GM21825 (cell line): Measurements from ENCODE around the gene EFR3B.
A peak's percentile ranks its signal among the peaks of the same experiment; 100 is the strongest.
"Not testable (repeated sequence)": the region's sequence is repeated elsewhere in the genome, so short reads cannot be mapped to it uniquely, and the experiment has no call there.

Experiments
- ATAC-seq: cut with Tn5 transposase; IDR thresholded peaks from one replicate; pipeline ENCODE4 v1.9.1; 2021; ENCODE audit warnings: mild to moderate bottlenecking, moderate library complexity; ENCODE audit not compliant: unreplicated experiment

Gene EFR3B, protein sequence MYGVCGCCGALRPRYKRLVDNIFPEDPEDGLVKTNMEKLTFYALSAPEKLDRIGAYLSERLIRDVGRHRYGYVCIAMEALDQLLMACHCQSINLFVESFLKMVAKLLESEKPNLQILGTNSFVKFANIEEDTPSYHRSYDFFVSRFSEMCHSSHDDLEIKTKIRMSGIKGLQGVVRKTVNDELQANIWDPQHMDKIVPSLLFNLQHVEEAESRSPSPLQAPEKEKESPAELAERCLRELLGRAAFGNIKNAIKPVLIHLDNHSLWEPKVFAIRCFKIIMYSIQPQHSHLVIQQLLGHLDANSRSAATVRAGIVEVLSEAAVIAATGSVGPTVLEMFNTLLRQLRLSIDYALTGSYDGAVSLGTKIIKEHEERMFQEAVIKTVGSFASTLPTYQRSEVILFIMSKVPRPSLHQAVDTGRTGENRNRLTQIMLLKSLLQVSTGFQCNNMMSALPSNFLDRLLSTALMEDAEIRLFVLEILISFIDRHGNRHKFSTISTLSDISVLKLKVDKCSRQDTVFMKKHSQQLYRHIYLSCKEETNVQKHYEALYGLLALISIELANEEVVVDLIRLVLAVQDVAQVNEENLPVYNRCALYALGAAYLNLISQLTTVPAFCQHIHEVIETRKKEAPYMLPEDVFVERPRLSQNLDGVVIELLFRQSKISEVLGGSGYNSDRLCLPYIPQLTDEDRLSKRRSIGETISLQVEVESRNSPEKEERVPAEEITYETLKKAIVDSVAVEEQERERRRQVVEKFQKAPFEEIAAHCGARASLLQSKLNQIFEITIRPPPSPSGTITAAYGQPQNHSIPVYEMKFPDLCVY

DNA sequence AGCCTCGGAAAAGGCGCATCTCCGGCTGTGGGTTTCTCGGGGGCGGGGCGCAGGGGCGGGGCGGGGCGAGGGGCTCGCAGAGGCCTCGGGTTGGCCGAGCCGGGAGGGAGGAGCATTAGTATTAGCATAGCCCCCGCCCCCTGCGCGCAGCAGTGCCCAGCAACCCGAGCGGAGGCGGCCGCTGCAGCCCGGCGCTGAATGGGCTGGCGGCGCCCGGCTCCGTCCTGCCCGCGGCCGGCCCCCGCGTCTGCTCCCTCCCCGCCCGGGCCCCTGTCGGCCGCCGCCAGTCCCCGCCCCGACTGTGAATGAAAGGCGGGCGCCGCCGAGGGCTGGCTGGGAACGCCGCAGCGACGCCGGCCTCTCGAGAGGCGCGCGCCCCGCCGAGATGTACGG, at the start of gene EFR3B:
Gene EFR3B (plus strand): TSS at position 149 of the 393 bp plus-strand sequence. CDS start 237 bp downstream, at position 386.
- peak; percentile 94 for ATAC-seq

DNA sequence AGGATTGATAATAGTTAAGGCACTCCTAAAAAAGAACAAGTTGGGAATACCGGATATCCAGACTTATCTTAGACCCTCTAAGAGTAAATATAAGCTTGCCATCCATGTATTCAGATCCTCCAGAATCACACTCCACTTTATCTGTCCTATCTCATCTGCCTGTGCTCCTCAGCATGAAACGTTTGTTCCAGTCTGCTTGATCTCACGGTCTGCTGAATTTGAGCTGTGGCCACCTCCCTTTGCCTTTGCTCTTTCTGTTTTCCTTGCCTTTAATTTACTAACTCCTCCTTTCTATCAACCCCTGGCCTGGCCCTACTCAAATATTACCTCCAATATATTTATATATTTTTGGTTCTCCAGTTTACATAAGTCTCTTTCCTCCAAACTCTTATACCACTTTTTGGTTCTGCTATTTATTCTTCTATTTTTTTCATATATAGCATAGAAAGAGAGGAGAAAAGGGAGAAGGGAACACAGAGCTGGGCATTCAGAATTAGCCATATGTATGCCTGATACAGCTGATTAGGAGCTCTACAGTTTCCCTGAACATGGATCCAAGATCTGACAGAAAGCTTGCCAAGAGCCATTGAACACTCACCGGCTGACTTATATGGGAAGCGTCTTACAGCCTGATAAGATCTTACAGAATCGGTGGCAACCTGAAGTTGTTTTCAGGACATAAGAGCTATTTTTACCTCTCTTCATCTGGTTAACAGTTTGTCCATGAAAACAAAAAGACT, 48.3 kb upstream of the EFR3B start:
- ATAC-seq = no peak

DNA sequence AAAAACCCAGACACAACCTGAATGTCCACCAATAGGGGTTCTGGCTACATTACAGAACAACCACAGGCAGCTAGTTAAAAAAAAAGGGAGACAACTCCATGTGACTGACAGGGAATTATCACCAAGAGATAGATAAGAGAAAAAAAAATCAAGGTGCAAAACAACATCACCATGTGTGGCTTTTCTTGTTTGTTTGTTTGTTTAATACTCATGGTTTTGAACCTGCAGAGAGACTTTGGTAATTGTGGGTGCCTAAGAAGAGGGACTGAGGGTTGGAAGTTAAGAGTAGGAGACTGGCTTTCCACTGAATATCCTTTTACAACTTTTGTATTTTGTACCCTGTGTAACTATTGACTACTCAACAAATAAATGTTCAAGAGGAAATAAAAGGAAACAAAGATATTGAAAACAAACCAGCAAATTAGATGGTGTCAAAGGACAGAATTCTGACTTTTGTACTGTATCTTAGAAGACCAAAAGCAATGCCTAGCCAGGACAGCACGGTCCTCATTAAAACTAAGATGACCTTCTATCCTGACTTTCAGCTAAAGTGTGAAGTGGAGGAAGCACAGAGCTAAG, 47.6 kb upstream of the EFR3B start:
- no peak for ATAC-seq

DNA sequence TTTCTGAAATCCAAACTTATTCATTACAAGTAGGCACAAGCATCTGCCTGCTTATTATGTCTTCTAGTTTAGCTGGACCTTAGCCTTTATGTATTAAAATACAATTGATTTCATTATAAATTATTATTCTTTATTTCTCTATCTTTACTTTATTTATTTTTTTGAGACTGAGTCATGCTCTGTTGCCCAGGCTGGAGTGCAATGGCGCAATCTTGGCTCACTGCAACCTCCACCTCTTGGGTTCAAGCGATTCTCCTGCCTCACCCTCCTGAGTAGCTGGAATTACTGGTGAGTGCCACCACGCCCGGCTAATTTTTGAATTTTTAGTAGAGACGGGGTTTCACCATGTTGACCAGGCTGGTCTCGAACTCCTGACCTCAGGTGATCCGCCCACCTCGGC, 42.8 kb upstream of the EFR3B start:
- not testable (repeated sequence) for ATAC-seq

DNA sequence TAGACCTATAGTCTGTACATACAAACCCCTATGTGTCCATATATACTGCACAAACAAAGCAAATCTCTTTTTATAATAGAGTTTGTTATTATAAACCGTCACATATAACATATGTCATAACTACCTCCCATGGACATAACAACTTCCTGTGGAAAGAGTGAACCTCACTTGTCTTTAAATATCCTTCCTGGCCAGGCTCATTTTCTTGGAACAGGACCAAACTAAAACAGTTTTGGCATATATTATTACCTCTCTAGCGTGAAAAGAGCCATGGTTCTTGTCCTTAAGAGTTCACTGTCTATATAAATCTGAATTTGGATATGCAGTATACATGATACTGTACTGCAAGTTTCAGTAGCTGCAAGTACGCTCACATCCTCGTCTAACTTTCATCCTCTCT, 41.8 kb upstream of the EFR3B start:
- no peak for ATAC-seq

DNA sequence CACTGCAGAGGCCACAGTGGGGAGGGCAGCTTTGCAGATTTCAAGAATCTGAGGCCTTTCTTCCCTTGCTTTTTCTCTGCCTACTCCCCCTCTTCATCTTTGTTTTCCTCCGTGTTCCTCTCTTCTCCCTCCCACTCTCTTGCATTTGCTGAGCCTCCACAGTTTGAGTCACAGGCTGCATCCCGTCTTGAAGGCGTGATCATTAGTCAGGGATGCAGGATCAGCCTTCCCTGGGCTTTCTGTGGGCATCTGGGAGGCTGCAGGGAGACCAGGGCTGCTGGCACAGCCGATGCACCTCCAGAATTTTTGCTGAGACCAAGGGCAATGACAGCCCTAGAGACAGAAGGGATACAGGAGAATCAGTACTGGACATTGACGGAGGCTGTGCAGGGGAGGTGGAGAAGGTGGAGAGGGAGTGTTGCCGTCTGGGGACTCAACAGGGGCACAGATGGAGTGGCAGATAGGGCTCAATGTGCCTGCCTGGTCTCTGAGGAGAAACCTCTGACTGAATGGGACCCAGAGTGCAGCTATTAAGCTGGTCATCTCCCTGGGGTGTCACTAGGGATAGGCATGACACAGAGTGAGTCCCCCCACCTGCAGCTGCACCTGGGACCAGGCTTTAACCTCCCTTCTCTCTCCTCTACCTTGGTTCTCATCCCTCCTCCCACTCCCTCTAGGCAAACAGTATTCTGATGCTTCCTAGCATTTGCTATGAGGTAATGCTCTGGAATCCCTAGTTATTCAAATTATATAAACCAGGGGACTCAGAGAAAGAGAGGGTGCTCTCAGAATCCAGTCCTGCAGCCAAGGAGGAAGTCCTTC, 41.2 kb upstream of the EFR3B start:
- no peak for ATAC-seq

DNA sequence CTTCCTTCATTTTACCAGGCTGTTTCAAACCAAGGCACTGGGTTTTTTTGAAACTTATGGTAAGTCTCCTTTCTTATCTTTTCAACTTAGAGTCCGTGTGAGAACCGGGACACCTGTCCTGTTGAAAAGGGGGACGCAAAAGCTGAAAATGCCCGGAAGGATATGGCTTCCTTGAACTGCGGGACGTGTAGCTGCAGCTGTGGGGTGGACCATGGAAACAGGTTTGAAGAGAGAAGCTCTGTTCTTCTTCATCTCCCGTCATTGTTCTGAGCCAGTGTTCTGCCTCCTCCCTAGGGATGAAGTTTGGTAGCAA, 40.6 kb upstream of the EFR3B start:
- ATAC-seq = no peak

DNA sequence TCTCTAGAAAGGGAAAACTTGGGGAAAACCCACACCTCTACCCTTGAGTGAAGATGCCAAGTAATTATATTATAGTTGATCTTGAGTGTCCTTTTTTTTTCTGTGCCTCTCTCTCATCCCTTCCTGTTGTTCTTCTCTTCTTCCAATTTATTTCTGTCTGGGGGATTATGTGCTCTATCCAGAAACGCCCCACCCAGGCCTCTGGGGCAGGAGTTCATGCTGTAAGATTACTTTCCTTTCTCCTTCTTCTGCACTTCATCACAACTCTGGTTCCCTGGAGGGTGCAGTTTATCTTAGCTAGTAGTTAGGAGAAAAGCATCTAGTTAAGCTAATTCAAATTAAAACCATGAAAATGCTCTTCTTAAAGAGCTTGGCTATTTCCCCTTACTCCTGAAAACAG, 39.8 kb upstream of the EFR3B start:
- ATAC-seq = no peak

DNA sequence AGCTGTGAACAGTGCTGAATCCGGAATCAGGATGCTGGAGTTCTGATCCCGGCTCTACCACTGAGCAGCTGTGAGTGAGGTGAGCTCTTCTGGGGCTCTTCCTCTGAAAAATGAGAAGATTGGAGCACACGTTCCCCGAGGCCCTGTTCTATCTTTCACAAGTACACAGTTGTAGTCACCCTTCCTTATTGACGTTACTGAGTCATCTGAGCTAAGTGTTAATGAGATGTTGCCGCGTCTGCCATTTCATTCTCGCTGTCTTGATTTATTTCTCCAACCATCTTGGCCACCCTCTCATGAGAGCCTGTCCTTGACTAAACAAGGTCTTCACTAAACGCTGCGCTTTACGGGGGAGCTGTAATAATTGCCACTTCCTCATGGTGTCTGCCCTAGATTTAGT, 31.9 kb upstream of the EFR3B start:
- no peak for ATAC-seq

DNA sequence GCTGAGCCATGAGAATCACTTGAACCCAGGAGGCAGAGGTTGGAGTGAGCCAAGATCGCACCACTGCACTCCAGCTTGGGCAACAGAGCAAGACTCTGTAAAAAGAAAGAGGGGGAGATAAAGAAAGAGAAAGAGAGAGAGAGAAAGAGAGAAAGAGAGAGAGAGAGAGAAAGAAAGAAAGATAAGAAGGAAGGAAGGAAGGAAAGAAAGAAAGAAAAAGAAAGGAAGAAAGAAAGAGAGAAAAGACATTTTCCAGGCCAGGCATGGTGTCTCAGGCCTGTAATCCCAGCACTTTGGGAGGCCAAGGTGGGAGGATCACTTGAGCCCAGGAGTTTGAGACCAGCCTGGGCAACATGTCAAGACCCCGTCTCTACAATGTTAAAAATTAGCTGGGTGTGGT, 30.5 kb upstream of the EFR3B start:
- ATAC-seq = not testable (repeated sequence)

DNA sequence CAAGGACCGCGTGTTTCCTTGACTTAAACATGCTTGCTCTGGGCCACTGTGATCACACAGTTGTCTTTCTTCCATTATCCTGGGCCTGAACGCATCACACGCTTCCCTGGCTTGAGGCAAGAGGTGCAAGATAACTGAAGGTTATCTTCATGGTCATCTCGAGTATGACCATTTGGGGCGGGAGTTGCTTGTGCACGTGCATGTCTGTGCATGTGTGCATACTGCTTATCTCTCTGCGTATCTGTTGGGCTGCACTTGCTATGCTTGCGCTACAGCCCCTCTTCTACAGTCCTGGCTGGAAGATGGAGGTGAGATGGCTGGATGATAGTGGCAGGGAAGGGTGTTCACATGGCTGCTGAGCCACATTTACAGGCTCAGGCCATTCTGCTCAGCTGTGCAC, 27.2 kb upstream of the EFR3B start:
- no peak for ATAC-seq

DNA sequence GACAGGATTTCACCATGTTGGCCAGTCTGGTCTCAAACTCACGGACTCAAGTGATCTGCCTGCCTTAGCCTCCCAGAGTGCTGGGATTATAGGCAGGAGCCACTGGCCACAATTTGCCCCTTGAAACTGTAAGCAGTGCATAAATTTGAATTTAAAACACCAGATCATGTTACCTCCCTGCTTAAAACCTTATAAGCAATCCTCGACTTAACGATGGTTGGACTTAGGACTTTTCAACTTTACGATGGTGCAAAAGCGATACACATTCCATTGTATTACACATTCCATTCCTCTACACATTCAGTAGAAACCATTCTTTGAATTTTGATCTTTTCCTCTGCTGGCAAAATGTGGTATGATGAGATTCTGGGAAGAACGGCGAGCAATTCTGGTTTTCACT, 23.2 kb upstream of the EFR3B start:
- ATAC-seq = no peak

DNA sequence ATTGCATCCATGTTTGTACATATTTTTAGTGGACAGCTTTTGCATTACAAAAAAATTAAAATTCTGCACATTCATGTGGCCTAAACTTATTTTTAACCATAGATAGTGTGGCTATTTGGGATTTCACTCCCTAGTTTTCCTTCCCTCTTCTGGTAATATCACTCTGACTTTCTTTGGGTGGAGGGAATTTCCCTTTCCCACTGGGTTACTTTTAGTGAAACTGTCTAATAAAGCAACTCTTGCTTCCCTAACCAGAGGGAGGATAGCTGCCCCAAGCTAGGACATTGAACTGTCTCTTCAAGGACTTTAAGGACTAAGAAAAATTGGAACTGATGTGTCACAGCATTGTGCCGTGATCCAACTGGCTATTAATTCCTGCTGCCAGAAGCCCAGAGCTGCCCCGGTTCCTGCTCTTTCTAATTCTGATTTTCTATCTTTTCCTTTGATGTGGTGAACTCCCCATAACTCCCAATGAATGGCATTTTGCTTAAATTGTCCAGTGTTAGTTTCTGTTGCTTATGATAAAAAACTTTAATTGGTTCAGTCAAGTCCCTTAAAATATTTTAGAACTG, 20.0 kb upstream of the EFR3B start:
- no peak for ATAC-seq

DNA sequence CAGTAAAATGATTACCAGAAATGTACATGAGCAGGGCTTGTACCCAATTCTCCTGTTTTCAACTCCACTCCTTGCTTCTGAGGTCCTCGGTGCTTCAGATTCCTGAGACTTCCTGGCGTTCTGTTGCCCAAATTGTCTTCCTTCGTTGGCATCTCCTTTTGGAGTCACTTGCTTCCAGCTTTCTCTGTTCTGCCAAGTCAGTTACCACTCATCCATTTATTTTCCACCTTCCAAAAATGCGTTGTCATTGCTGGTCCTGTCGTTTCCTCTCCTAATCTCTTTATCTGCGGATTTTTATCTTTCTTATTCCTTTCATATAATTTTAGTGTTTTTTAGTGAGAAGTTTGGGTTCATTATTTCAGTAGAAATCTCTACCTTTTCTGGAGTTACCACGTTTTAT, 18.5 kb upstream of the EFR3B start:
- no peak for ATAC-seq

DNA sequence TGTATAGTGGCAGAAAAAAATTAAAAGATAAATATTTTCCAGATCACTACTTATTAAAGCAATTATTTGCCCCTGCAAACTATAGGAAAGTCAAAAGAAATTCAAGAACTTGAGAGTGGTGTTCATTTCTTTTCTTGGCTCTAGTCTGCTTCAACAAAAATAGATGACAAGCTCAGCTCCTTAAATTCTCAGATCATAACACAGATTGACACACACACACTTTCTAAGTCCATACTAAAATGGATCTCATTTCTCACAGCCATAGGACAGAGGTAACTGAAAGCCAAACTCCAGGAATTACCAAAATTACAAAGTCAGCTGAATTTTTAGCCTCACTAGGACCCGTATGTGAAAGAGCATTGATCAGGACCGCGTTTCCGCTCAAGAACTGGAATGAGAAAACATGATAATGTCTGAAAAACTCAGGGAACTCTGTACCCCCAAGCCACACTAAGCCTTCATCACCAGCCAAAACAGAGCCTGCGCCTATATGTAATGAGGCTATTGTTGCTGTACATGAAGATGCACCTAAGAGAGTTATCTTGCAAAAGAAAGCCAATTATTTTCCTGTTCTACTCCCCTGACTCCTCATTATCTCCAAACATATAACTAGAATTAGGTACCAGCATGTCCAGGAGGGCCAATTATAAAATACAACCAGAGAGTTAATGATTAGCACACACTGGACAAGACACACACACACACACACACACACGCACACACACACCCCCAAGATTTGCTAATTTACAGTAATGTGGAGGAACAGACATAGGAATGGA, 16.5 kb upstream of the EFR3B start:
- ATAC-seq = no peak

DNA sequence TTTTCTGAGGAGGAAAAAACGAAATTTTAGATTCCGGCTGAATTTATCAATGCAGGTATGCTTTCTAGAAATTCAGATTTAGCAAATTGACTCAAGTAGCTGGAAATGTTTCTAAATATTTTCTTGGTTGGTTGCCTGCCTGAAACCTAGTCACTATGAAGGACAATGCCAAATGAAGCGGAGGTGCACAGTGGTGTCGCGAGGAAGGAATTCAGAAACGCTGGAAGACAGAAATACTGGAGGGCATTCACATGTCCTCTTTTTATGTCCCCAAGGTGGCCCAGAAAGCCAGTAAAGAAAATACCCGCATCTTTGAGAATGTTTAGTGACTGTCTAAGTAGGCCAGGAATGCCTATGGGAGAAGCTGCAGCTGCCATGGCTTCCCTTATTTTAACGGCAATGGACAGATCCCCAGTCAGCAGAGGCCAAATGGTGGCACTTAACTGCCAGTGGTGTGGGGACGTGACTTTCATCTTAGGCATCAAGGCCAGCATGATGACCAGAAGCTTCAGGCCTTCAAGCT, 15.8 kb upstream of the EFR3B start:
- ATAC-seq = no peak

DNA sequence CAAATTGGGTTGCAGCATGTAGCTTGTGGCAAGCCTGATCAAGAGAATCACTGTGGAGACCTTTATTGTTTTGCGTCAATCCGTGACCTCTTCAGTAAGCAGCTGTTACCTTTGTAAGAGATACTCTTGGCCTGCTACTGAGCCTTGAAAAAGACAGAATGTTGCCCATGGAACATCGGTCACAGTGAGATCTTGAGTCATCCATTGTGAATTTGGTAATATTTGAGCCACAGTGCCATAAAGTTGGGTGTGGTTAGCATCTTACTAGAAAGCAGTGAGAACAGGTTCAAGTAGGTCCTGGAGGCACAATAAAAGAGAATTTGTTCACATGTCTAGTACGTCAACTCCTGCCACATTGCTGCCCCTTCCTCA, 12.7 kb upstream of the EFR3B start:
- ATAC-seq = no peak

DNA sequence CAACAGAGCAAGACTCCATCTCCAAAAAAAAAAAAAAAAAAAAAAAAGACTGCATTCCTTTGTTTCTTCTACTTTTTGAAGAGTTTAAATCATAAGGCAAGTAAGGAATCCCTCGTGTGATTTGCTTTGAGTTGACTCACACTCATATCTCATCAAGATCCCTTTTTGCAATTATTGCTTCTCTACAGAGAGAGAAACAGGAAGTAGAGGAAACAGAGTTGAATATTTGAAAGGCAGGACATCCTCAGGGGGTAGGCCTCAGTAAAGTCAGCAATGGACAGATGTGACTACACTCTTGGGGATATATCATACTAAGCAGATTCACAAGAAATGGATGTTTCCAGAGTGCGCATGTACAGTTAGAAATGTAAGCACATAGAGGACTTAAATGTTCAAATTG, 11.2 kb upstream of the EFR3B start:
- ATAC-seq = no peak

DNA sequence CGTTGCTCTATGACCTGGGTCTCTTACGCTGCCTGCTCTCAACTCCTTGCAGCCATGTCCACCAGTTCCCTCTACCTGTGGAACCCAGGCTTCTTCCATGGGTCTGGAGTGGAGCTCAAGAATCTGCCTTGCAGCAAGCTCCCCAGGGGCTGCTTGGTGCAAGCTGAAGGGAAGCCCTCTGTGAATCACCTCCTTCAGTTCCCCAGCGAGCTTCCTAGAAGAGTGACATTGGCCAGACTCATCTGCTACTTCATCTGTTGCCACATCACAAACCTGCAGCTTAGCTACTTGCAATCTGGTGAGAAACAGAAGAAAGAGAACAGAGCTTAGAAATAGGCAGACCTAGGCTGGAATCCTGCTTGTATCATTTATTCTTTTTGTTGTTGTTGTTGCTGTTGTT, 9.8 kb upstream of the EFR3B start:
- ATAC-seq = no peak
